ENCODE results near the gene MAPK11. TPM values are rescaled to one million over a fixed set of nuclear protein-coding genes. Genes with fewer than 3 reads are reported as not detected.

Gene MAPK11
- total RNA-seq, 1 donor from 2014 or later = 11.3 TPM

DNA sequence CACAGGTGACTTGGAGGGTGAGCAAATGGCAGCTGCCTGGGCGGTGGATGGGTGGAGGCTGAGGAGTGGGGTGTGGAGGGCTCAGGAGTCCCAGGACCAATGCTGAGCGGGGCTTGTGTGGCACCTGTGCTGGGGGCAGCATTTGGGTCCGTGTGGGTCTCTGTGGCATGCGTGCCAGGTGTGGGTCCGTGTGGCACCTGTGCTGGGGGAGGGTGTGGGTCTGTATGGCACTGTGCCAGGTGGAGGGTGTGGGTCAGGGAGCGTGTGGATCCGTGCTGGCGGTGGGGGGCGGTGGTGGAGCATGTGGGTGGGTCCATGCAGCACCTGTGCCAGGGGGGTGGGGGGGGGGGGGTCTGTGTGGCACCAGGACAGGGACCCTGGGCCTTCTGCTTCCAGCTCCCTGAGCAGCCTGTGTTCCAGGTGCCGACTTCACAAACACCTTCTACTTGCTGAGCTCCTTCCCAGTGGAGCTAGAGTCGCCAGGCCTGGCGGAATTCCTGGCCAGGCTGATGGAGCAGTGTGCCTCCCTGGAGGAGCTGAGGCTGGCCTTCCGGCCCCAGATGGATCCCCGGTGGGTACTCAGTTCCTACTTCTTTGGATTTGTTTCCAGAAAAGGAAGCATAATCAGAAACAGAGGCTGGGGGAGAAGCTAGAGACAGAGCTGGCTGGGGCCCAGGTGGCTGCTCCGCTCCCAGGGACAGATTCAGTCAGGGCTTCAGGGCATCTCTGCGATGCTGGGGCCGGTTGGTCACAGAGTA lies 54.7 kb downstream of the MAPK11 start:
- TF ChIP-seq, protein P1, sequence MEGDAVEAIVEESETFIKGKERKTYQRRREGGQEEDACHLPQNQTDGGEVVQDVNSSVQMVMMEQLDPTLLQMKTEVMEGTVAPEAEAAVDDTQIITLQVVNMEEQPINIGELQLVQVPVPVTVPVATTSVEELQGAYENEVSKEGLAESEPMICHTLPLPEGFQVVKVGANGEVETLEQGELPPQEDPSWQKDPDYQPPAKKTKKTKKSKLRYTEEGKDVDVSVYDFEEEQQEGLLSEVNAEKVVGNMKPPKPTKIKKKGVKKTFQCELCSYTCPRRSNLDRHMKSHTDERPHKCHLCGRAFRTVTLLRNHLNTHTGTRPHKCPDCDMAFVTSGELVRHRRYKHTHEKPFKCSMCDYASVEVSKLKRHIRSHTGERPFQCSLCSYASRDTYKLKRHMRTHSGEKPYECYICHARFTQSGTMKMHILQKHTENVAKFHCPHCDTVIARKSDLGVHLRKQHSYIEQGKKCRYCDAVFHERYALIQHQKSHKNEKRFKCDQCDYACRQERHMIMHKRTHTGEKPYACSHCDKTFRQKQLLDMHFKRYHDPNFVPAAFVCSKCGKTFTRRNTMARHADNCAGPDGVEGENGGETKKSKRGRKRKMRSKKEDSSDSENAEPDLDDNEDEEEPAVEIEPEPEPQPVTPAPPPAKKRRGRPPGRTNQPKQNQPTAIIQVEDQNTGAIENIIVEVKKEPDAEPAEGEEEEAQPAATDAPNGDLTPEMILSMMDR (IDR thresholded peaks at IDR 0.05) = no peak
- peaks cover 77% of the 10 kb centered on the region for H3K36me3 Mint-ChIP-seq (ENCODE audit: low read depth)
- no peaks in the 10 kb centered on the region for H3K27me3 Mint-ChIP-seq
- no peak for ATAC-seq (ENCODE audit: low read depth)
- no peak overlapping the region for H3K27ac Mint-ChIP-seq
- intact Hi-C loops (cut with micrococcal nuclease) = no loop called here
- CTCF ChIA-PET = interaction anchor here (1.2 kb wide), 1 partner anchor 67 kb away, joined by 3 read pairs; no protein-coding TSS in a partner anchor
- no peak for DNase-seq
- POLR2A ChIA-PET = interaction anchor here (0.6 kb wide), 1 partner anchor 316 kb away, joined by 3 read pairs; no protein-coding TSS in a partner anchor
- no peaks in the 10 kb centered on the region for H3K9me3 Mint-ChIP-seq
- H3K4me3 Mint-ChIP-seq = no peak overlapping the region
- no peaks in the 10 kb centered on the region for H3K4me1 Mint-ChIP-seq

Other genes starting within 250 kb of the MAPK11 start
- not detected in 2 replicates for gene TTLL8, start 212.1 kb downstream of the MAPK11 start, total RNA-seq
- gene MLC1, start 185.0 kb downstream of the MAPK11 start, total RNA-seq = not detected in 2 replicates
- gene MOV10L1, start 180.4 kb downstream of the MAPK11 start, total RNA-seq = not detected in 2 replicates
- gene PANX2, start 99.6 kb downstream of the MAPK11 start, total RNA-seq = 0.27 and 0.44 TPM in 2 replicates
- 80.6 and 86.4 TPM in 2 replicates for gene TRABD, start 84.5 kb downstream of the MAPK11 start, total RNA-seq
- 33.9 and 39.0 TPM in 2 replicates for gene SELENOO, start 69.4 kb downstream of the MAPK11 start, total RNA-seq
- 87.5 and 103 TPM in 2 replicates for gene TUBGCP6, start 25.4 kb downstream of the MAPK11 start, total RNA-seq
- gene HDAC10, start 19.1 kb downstream of the MAPK11 start, total RNA-seq = 65.0 and 68.2 TPM in 2 replicates
- 4.1 and 4.4 TPM in 2 replicates for gene MAPK12, start 8.7 kb downstream of the MAPK11 start, total RNA-seq
- 18.6 and 20.6 TPM in 2 replicates for gene PLXNB2, start 37.3 kb upstream of the MAPK11 start, total RNA-seq
- 3.2 and 5.2 TPM in 2 replicates for gene DENND6B, start 56.6 kb upstream of the MAPK11 start, total RNA-seq
- gene PPP6R2, start 72.9 kb upstream of the MAPK11 start, total RNA-seq = 64.0 and 77.3 TPM in 2 replicates
- gene SBF1, start 204.7 kb upstream of the MAPK11 start, total RNA-seq = 114 and 144 TPM in 2 replicates
- gene ADM2, start 211.2 kb upstream of the MAPK11 start, total RNA-seq = 5.1 and 5.2 TPM in 2 replicates
- 0.15 and 0.22 TPM in 2 replicates for gene MIOX, start 216.5 kb upstream of the MAPK11 start, total RNA-seq
- 76.6 and 81.0 TPM in 2 replicates for gene LMF2, start 237.3 kb upstream of the MAPK11 start, total RNA-seq
- 63.9 and 68.2 TPM in 2 replicates for gene NCAPH2, start 237.8 kb upstream of the MAPK11 start, total RNA-seq

All from activated B cell treated with CpG ODN at 0.5 μM for 24 hours (primary cell).